Skeletal muscle tissue (tissue), 4 donors: ENCODE data around the gene BABAM2. TPM values are rescaled to one million over a fixed set of nuclear protein-coding genes. Genes with fewer than 3 reads are reported as not detected.

Experiments used
- H3K27ac ChIP-seq: one replicate; pipeline ENCODE4 v1.7.0; 2013; ENCODE audit warnings: mild to moderate bottlenecking, low read depth, low read length, inconsistent platforms
- H3K27me3 ChIP-seq, 3 donors: one replicate each; pipeline ENCODE4 v1.7.0; 2013; ENCODE audit warnings: low read length in 3 of 3; ENCODE audit not compliant: control insufficient read depth in 3 of 3, insufficient read depth in 3 of 3
- H3K36me3 ChIP-seq, 3 donors: one replicate each; pipeline ENCODE4 v1.7.0; 2013; ENCODE audit warnings: low read length in 3 of 3; ENCODE audit not compliant: control insufficient read depth in 3 of 3, insufficient read depth in 3 of 3
- H3K4me1 ChIP-seq, 3 donors: one replicate each; pipeline ENCODE4 v1.7.0; 2013; ENCODE audit warnings: low read length in 3 of 3, mild to moderate bottlenecking in 3 of 3; ENCODE audit not compliant: control insufficient read depth in 3 of 3, insufficient read depth in 3 of 3
- H3K4me3 ChIP-seq, 3 donors: one replicate each; pipeline ENCODE4 v1.7.0; 2013; ENCODE audit warnings: low read length in 3 of 3
- H3K9ac ChIP-seq, 3 donors: one replicate each; pipeline ENCODE4 v1.7.0; 2013; ENCODE audit warnings: low read length in 3 of 3, mild to moderate bottlenecking in 3 of 3, moderate library complexity in 2 of 3, low read depth in 1 of 3
- H3K9me3 ChIP-seq, 3 donors: one replicate each; pipeline ENCODE4 v1.7.0; 2013; ENCODE audit warnings: low read length in 3 of 3; ENCODE audit not compliant: control insufficient read depth in 3 of 3
- total RNA-seq: library from RNA; depleted of rRNA; stranded (reverse); fragments of >200 nt; gene quantifications from one replicate; pipeline ENCODE4 v1.2.3, GENCODE V29; 2014
- donor health status: Osteomylitis.

The BABAM2 gene
- total RNA-seq, 1 donor from 2014 or later: 24.0 TPM

DNA sequence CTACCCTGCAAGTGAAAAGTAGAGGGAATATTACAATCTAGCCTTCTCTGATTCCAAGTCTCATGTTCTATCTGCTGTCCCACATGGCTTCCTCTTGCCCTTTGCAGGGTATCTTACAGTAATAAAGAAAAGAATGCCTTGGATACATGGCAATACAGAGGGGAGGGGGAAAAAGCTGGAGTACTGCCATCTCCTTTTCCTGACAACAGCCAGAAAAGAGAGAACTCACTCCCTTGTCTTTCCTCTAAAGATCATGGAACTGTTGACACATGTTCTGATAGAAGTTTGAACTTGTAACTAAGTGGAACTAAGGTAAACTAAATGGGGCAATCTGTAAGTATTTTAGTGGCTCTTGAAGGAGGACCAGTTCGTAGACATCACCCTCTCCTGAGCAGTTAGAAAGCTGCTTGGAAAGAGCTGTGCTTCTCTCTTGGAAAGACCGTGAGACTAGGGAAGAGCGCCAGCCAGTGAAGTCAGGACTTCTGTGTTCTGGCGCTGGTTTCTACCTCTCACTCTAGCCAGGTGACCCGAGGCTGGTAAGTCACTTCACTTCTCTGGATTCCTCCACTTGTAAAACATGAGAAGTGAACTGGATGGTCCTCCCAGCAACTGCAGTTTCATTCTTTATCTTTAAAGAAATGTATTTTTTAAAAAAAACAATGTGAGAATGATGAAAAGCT is 259.8 kb downstream of the BABAM2 start:
- Histone ChIP-seq H3K4me3 (no peak overlapping the region), H3K9me3 (no peaks in the 10 kb centered on the region), H3K9ac (no peak overlapping the region), H3K27ac (no peak overlapping the region), H3K27me3 (no peaks in the 10 kb centered on the region), H3K4me1 (peaks cover 8 to 22% (median 16%) of the 10 kb centered on the region in 3 donors), H3K36me3 (no peaks in the 10 kb centered on the region)

DNA sequence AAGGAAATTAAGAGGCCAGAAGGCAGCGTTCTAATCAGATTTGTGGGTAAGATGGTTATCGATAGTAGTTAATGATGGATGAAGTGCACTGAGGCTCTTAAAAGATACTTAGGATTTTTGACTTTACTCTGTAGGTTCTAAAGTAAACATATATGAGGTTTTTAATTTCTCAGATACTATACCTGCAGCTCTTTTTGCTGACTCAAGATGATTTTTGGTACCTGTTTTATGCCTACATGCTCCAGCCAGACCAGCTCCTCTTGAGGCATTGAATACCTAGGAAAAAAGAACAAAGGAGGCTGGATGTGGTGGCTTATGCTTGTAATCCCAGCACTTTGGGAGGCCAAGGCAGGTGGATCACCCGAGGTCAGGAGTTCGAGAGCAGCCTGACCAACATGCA is 260.5 kb downstream of the BABAM2 start:
- no peaks in the 10 kb centered on the region for H3K27me3 ChIP-seq
- no peak overlapping the region for H3K9ac ChIP-seq
- no peak overlapping the region for H3K4me3 ChIP-seq
- H3K9me3 ChIP-seq: peaks cover 0 to 3% (median 2%) of the 10 kb centered on the region in 3 donors
- H3K36me3 ChIP-seq: no peaks in the 10 kb centered on the region
- H3K4me1 ChIP-seq: peaks cover 8 to 22% (median 16%) of the 10 kb centered on the region in 3 donors
- H3K27ac ChIP-seq: no peak overlapping the region

- no peaks in the 10 kb centered on the region for H3K27me3 ChIP-seq
- H3K36me3 ChIP-seq: no peaks in the 10 kb centered on the region
- H3K4me3 ChIP-seq: no peak overlapping the region
- H3K9me3 ChIP-seq: peaks cover 0 to 3% (median 2%) of the 10 kb centered on the region in 3 donors
- H3K9ac ChIP-seq: no peak overlapping the region
- H3K4me1 ChIP-seq: peaks cover 8 to 22% (median 16%) of the 10 kb centered on the region in 3 donors
- no peak overlapping the region for H3K27ac ChIP-seq
These were observed 262.2 kb downstream of the BABAM2 start for GRCh38 chr2:28152585-28153280.

DNA sequence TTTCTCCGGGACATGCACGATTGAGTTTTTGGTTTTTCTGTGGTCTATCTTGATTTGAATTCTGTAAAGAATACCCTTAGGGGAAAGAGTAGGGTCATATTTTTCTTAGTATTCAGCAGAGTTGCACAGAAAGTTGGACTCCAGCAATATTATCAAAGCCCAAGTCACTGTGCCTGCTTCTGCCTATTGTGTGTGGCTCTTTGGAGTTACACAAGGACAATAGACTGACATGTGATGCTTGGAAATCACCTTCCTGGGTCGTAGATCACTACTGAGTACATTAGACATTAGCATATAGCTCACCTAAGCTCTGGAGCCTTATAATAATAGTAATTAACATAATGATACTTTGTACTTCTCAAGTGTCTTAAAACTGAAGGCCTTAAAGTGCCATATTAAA is 263.3 kb downstream of the BABAM2 start:
- H3K36me3 ChIP-seq: no peaks in the 10 kb centered on the region
- no peak overlapping the region for H3K27ac ChIP-seq
- no peaks in the 10 kb centered on the region for H3K27me3 ChIP-seq
- H3K9ac ChIP-seq: no peak overlapping the region
- no peak overlapping the region for H3K4me3 ChIP-seq
- peaks cover 0 to 3% (median 2%) of the 10 kb centered on the region in 3 donors for H3K9me3 ChIP-seq
- H3K4me1 ChIP-seq: peaks cover 3 to 11% (median 6%) of the 10 kb centered on the region in 3 donors

DNA sequence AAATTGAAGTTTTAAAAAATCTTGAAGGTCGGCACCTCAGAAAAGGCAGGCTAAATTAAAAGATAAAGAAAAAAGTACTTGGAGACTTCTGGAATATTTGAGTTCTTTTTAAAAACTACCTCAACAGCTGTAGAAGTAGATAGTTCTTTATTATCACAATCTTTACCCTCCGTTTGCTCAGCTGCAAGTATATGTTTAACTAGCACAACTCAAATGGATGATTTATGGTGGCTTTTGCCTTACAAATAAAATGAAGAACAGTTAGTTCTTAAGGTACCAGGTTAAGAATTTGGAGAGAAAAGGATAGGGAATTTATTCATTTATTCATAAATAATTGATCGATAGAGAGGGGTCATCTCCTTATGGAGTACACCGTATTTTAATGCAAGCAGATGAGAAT is 264.6 kb downstream of the BABAM2 start:
- Histone ChIP-seq H3K27ac (no peak overlapping the region), H3K4me1 (peaks cover 3 to 10% (median 6%) of the 10 kb centered on the region in 3 donors), H3K9me3 (peaks cover 0 to 3% (median 2%) of the 10 kb centered on the region in 3 donors), H3K4me3 (no peak overlapping the region), H3K27me3 (no peaks in the 10 kb centered on the region), H3K36me3 (no peaks in the 10 kb centered on the region), H3K9ac (no peak overlapping the region)

- Histone ChIP-seq H3K9ac (no peak overlapping the region), H3K9me3 (peaks cover 0 to 3% (median 2%) of the 10 kb centered on the region in 3 donors), H3K4me1 (peaks cover 3 to 6% (median 6%) of the 10 kb centered on the region in 3 donors), H3K27ac (no peak overlapping the region), H3K4me3 (no peak overlapping the region), H3K36me3 (no peaks in the 10 kb centered on the region), H3K27me3 (no peaks in the 10 kb centered on the region)
These were observed 265.1 kb downstream of the BABAM2 start for GRCh38 chr2:28155627-28156026.

- peaks cover 22 to 23% (median 23%) of the 10 kb centered on the region in 3 donors for H3K4me1 ChIP-seq
- no peak overlapping the region for H3K4me3 ChIP-seq
- H3K27ac ChIP-seq: no peak overlapping the region
- peaks cover 0 to 3% (median 2%) of the 10 kb centered on the region in 3 donors for H3K9me3 ChIP-seq
- H3K36me3 ChIP-seq: no peaks in the 10 kb centered on the region
- H3K27me3 ChIP-seq: no peaks in the 10 kb centered on the region
- no peak overlapping the region for H3K9ac ChIP-seq
These were observed 268.3 kb downstream of the BABAM2 start for GRCh38 chr2:28158791-28159190.

GRCh38 chr2:28160986-28161425 is 270.5 kb downstream of the BABAM2 start:
- peaks cover 27 to 36% (median 36%) of the 10 kb centered on the region in 3 donors for H3K4me1 ChIP-seq
- H3K9ac ChIP-seq: no peak overlapping the region
- no peaks in the 10 kb centered on the region for H3K36me3 ChIP-seq
- H3K27ac ChIP-seq: no peak overlapping the region
- H3K9me3 ChIP-seq: no peaks in the 10 kb centered on the region
- no peak overlapping the region for H3K4me3 ChIP-seq
- no peaks in the 10 kb centered on the region for H3K27me3 ChIP-seq

- Histone ChIP-seq H3K27ac (no peak overlapping the region), H3K27me3 (no peaks in the 10 kb centered on the region), H3K4me1 (peaks cover 27 to 39% (median 36%) of the 10 kb centered on the region in 3 donors), H3K9me3 (no peaks in the 10 kb centered on the region), H3K36me3 (no peaks in the 10 kb centered on the region), H3K4me3 (no peak overlapping the region), H3K9ac (no peak overlapping the region)
These were observed 270.9 kb downstream of the BABAM2 start for GRCh38 chr2:28161466-28161865.

DNA sequence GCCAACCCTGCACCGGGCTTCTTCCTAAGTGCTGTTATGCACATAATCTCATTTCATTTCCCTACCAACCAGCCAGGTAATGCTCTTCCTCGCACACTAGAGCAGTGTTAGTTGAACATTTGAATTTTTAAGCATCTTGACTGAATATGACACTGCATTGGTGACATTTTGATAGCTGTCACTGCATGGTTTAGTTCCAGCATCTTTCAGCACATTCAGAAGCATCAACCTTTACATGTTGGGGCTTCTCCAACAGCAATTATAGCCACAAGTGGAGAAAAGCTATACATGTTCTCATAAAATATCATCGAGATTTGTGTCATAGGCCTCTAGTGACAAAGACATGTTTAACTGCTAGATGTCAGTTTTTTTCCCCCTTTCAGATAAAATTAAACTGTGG is 272.0 kb downstream of the BABAM2 start:
- H3K9me3 ChIP-seq: no peaks in the 10 kb centered on the region
- peaks cover 27 to 39% (median 36%) of the 10 kb centered on the region in 3 donors for H3K4me1 ChIP-seq
- H3K9ac ChIP-seq: no peak overlapping the region
- no peak overlapping the region for H3K4me3 ChIP-seq
- peak overlapping the region; percentile 76 for H3K27ac ChIP-seq
- no peaks in the 10 kb centered on the region for H3K36me3 ChIP-seq
- H3K27me3 ChIP-seq: no peaks in the 10 kb centered on the region
